Uterus (tissue), 4 donors: ENCODE data around the gene AGA. TPM values are rescaled to one million over a fixed set of nuclear protein-coding genes. Genes with fewer than 3 reads are reported as not detected.

Experiments
- DNase-seq, 2 donors: peaks; one replicate each; pipeline ENCODE4 v3.0.0-alpha.2; 2019 to 2020
- H3K27ac ChIP-seq, 2 donors: fragments of 200-600 bp; sonication (generic); 1 replicate in 1 of 2; 2 replicates in 1 of 2; pipeline ENCODE4 v1.5.1; 2016 to 2018
- H3K27me3 ChIP-seq, 2 donors: fragments of 200-600 bp; sonication (generic); one replicate each; pipeline ENCODE4 v1.5.1; 2018 to 2019; ENCODE audit warnings: control low read depth in 1 of 2
- H3K36me3 ChIP-seq, 2 donors: fragments of 200-600 bp; sonication (generic); one replicate each; pipeline ENCODE4 v1.5.1; 2019; ENCODE audit warnings: control low read depth in 1 of 2
- H3K4me1 ChIP-seq, 2 donors: fragments of 200-600 bp; sonication (generic); one replicate each; pipeline ENCODE4 v1.5.1; 2018 to 2019; ENCODE audit warnings: control low read depth in 1 of 2
- H3K4me3 ChIP-seq, 2 donors: fragments of 200-600 bp; sonication (generic); 1 replicate in 1 of 2; 2 replicates in 1 of 2; pipeline ENCODE4 v1.5.1; 2018 to 2019; ENCODE audit warnings: mild to moderate bottlenecking in 1 of 2
- H3K9me3 ChIP-seq, 2 donors: fragments of 200-600 bp; sonication (generic); one replicate each; pipeline ENCODE4 v1.5.1; 2019; ENCODE audit warnings: control low read depth in 1 of 2
- CTCF ChIP-seq, 4 experiments: fragments of 200-600 bp in 2 of 4; fragments of 450-650 bp in 2 of 4; sonication (generic) in 2 of 4; IDR thresholded peaks; one replicate each; pipeline ENCODE4 v1.5.1; 2016 to 2019; ENCODE audit warnings: antibody characterized with exemption in 4 of 4, mild to moderate bottlenecking in 2 of 4, moderate library complexity in 1 of 4
- POLR2A ChIP-seq, 2 donors: fragments of 450-650 bp; IDR thresholded peaks; one replicate each; pipeline ENCODE4 v1.6.1; 2016; ENCODE audit warnings: antibody characterized with exemption in 2 of 2, mild to moderate bottlenecking in 1 of 2, moderate library complexity in 1 of 2
- intact Hi-C: fragments of 100-400 bp; cut with DNase I; formaldehyde crosslinking; loops from one replicate; pipeline ENCODE4 v1.15.1; 2023; ENCODE audit warnings: low total_unique reads
- total RNA-seq, 4 donors: library from RNA; depleted of rRNA in 3 of 4; stranded (reverse); fragments of >200 nt in 3 of 4; gene quantifications; one replicate each; pipeline versions ENCODE4 v1.1.0 to v1.2.4, GENCODE V29; 2014 to 2023
- donor health status: DM: yes; HTN: yes; CAD: no.

AGA gene
- total RNA-seq, 4 donors from 2014 or later, result 2.3 to 38.0 (median 6.8) TPM

- Histone ChIP-seq H3K9me3 (no peaks in the 10 kb centered on the region), H3K36me3 (no peaks in the 10 kb centered on the region), H3K4me1 (no peaks in the 10 kb centered on the region), H3K27me3 (no peaks in the 10 kb centered on the region), H3K4me3 (no peak overlapping the region), H3K27ac (no peak overlapping the region)
- no peak for TF ChIP-seq POLR2A (IDR thresholded peaks at IDR 0.05)
- no peak for DNase-seq
- intact Hi-C loops, result no loop called here
Observed at GRCh38 chr4:177391287-177391686, 51.0 kb downstream of the AGA start.

GRCh38 chr4:177386278-177386815 lies 55.9 kb downstream of the AGA start:
- intact Hi-C loops, result no loop called here
- TF ChIP-seq POLR2A (IDR thresholded peaks at IDR 0.05) (no peak), CTCF (IDR thresholded peaks at IDR 0.05) (no peak)
- DNase-seq, result no peak
- Histone ChIP-seq H3K36me3 (no peaks in the 10 kb centered on the region), H3K27ac (no peak overlapping the region), H3K4me1 (no peaks in the 10 kb centered on the region), H3K4me3 (no peak overlapping the region), H3K9me3 (no peaks in the 10 kb centered on the region), H3K27me3 (no peaks in the 10 kb centered on the region)

GRCh38 chr4:177385576-177386277 lies 56.5 kb downstream of the AGA start:
- Histone ChIP-seq H3K4me3 (no peak overlapping the region), H3K4me1 (no peaks in the 10 kb centered on the region), H3K27me3 (no peaks in the 10 kb centered on the region), H3K27ac (no peak overlapping the region), H3K36me3 (no peaks in the 10 kb centered on the region), H3K9me3 (no peaks in the 10 kb centered on the region)
- intact Hi-C loops, result no loop called here
- no peak for TF ChIP-seq POLR2A (IDR thresholded peaks at IDR 0.05)
- no peak for TF ChIP-seq CTCF (IDR thresholded peaks at IDR 0.05)
- DNase-seq, result no peak

- no peak for TF ChIP-seq POLR2A (IDR thresholded peaks at IDR 0.05)
- Histone ChIP-seq H3K4me3 (no peak overlapping the region), H3K27me3 (no peaks in the 10 kb centered on the region), H3K27ac (no peak overlapping the region), H3K36me3 (no peaks in the 10 kb centered on the region), H3K4me1 (no peaks in the 10 kb centered on the region), H3K9me3 (no peaks in the 10 kb centered on the region)
- no peak for DNase-seq
- intact Hi-C loops, result no loop called here
Observed at GRCh38 chr4:177384856-177385397, 57.3 kb downstream of the AGA start.

GRCh38 chr4:177381762-177382310 lies 60.4 kb downstream of the AGA start:
- H3K9me3 ChIP-seq, result no peaks in the 10 kb centered on the region
- no peaks in the 10 kb centered on the region for H3K4me1 ChIP-seq
- intact Hi-C loops, result no loop called here
- no peak overlapping the region for H3K4me3 ChIP-seq
- TF ChIP-seq POLR2A (IDR thresholded peaks at IDR 0.05) (no peak), CTCF (IDR thresholded peaks at IDR 0.05) (no peak)
- no peaks in the 10 kb centered on the region for H3K36me3 ChIP-seq
- H3K27ac ChIP-seq, result no peak overlapping the region
- DNase-seq, result no peak
- no peaks in the 10 kb centered on the region for H3K27me3 ChIP-seq

Other genes with a start within 250 kb of the AGA start
- 1 to 10 TPM in 1 of 4 donors, not detected in 3; 8.3 TPM for gene NEIL3, start 132.6 kb downstream of the AGA start, total RNA-seq